ENCODE results near the gene ARHGEF11.

The ARHGEF11 gene

GRCh38 chr1:156894711-156895454, 150.7 kb downstream of the ARHGEF11 start:
- no peak for DNase-seq (ENCODE audit: low read depth)

GRCh38 chr1:156894001-156894400, 151.5 kb downstream of the ARHGEF11 start:
- no peak for DNase-seq (ENCODE audit: low read depth)

- no peak for DNase-seq (ENCODE audit: low read depth)
Observed at GRCh38 chr1:156893048-156893953, 152.2 kb downstream of the ARHGEF11 start, which contains the start of gene PEAR1. PEAR1 (plus strand) TSS chr1:156893718; CDS start chr1:156903927, 10,209 bp downstream.

GRCh38 chr1:156892190-156893047, 153.1 kb downstream of the ARHGEF11 start:
- DNase-seq (ENCODE audit: low read depth): peak; percentile 62

- DNase-seq (ENCODE audit: low read depth): peak; percentile 45
Observed at GRCh38 chr1:156889802-156890580, 155.6 kb downstream of the ARHGEF11 start.

- DNase-seq (ENCODE audit: low read depth): no peak
Observed at GRCh38 chr1:156887734-156888133, 157.8 kb downstream of the ARHGEF11 start.

- DNase-seq (ENCODE audit: low read depth): no peak
Observed at GRCh38 chr1:156887317-156887716, 158.2 kb downstream of the ARHGEF11 start.

GRCh38 chr1:156886583-156887281, 158.8 kb downstream of the ARHGEF11 start:
- no peak for DNase-seq (ENCODE audit: low read depth)

GRCh38 chr1:156885880-156886355, 159.6 kb downstream of the ARHGEF11 start:
- DNase-seq (ENCODE audit: low read depth): no peak

- DNase-seq (ENCODE audit: low read depth): no peak
Observed at GRCh38 chr1:156885314-156885713, 160.2 kb downstream of the ARHGEF11 start.
